SIG-M5 treated with dmso at 0.1 percent for 504 hours (cell line): ENCODE data around the gene HEATR1.

Source experiments
- DNase-seq: peaks from one replicate; lab custom pipeline; 2025; ENCODE audit not compliant: unreplicated experiment; lab: John Stamatoyannopoulos, UW

HEATR1 gene

GRCh38 chr1:236540813-236541465 lies 63.4 kb downstream of the HEATR1 start:
- no peak for DNase-seq

DNA sequence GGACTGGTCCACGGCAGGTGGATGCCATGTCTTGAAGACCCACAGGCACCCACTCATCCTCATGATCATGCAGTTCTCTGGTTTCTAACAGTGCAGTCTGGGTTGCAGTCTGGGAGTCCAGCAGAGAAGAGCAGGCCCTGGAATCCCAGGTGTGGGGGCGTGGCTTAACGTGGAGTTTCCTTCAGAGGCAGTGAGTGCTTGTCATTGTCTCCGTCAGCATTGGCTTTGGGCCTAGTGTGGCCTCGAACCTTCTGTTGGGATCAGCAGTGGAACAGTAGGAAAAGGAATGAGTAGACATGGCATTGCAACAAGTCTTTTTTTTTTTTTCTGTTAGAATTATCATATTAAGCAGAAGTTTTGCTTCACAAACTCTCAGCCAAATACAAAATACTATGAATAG lies 67.8 kb downstream of the HEATR1 start:
- DNase-seq = no peak

- no peak for DNase-seq
These were observed 68.6 kb downstream of the HEATR1 start for GRCh38 chr1:236535662-236536161.

DNA sequence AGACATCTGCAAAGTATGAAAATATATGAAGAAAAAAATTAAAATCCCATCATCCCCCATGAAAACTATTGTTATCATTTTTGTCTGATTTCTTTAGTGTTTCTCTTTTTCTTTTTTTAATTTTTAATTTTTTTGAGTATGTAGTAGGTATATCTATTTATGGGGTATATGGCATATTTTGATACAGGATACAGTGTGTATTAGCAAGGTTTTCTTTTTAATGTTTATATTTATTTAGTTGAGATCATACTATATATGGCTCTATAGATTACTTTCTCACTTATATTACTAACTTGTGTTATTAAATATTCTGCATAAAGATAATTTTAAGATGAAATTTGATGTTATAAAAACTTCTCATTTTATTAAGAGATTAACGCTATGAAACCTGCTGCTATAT lies 69.1 kb downstream of the HEATR1 start:
- DNase-seq = no peak

DNA sequence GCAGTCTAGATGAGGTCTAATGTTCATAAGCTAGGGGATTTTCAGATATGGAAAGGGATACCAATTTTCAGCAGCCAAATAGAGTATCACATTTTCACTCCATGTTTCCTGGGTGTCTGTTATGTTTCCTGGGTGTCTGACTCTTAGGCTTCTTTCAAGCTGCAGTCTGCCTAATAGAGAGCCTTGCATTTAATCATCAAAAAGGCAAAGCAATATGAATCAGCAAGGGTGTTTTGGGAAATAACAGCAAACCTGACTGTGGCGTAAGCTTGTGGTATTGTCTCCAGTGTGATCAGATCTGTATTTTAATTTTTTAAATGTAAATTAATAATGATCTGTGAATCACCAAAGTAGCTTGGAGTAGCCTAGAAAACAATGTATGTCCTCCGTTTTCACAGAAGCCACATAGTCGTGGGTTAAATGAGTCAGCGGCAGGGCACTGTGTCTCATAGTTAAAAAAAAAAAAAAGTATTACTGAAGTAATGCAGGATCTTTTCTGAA lies 70.1 kb downstream of the HEATR1 start:
- no peak for DNase-seq

- no peak for DNase-seq
These were observed 71.5 kb downstream of the HEATR1 start for GRCh38 chr1:236532850-236533249.

DNA sequence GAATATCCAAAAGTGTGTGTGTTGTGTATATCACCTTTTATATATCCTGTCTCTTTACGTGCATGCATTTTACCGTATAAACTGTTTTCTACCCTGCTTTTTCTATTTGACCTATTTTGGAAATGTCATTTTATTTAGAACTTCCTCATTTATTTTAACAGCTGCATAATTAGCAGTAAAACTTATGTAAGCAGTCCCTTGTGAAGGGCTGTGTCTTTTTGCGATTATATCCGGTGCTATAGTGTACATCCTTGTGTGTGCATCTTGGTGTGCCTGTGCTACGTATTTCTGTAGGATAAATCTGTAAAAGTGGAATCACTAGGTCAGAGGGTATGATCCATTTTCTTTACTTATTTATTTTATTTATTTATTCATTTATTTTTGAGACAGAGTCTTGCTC lies 73.4 kb downstream of the HEATR1 start:
- DNase-seq = no peak

DNA sequence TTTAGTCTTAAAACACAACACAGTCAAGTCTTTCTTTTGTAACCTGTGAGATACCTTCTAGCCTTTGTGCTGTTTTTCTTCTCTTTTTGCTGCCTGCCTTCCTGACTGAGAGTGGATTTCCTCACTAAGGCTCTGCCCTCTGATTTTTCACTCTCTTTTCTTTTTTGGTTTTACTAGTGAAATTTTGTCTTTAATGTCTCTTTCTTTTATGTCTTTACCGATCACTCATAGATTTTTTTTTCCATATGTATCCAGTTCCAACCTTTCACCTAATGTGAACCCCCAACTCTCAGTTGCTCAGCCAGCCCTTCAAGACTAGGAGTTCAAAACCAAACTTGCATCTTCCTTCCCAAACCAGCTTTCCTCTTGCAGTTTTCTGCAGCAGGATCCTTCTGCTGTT lies 74.0 kb downstream of the HEATR1 start:
- DNase-seq = no peak

- no peak for DNase-seq
These were observed 78.2 kb downstream of the HEATR1 start for GRCh38 chr1:236526079-236526478.

DNA sequence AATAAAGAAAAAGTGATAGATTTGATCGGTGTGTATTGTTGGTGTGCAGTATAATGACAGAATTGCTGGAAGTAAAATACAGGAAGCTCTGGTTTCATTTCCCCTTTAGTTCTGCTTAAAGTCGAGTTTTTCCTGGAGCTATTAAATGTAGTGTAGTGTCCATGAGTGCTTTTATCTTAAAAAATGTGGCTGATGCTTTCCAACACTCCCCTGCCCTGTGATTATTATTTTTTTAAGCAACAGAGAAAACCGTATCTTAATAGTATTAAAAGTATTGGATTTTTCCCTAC lies 79.5 kb downstream of the HEATR1 start:
- peak; percentile 87 for DNase-seq

DNA sequence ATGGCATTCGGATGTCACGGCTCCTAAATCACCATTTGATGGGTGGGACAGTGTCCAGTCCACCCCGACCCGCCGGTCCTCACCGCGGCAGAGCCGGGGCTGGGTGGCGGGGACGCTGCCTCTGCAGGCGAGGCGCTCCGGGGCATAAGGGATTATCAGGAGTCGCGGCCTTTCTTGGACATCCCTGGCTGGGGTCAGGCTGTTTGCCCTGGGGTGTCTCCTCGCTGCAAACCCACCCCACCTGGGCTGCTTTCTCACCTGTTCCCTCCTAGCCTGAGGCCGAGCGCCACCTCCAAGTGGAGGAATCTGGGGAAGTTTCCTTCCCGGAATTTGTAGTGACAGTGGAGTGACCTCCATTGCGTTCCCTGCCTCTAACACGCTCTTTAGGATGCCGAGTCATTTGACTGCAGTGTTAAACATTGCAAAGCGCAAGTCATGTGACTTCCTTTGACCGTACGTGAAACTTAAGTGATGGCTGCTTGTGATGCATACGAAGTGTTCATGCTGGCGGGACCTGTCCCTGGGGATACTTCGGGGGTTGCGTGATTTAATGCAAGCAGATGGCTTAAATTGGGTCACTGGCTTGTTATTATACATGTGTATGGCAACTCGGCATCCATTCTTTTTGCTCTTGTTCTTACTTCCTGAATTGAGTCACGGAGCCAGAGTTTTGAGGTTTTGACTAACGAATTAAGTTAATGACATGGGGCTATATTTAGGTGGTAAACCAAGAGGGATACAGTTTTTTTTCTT lies 80.0 kb downstream of the HEATR1 start:
- DNase-seq = peak; percentile 87

DNA sequence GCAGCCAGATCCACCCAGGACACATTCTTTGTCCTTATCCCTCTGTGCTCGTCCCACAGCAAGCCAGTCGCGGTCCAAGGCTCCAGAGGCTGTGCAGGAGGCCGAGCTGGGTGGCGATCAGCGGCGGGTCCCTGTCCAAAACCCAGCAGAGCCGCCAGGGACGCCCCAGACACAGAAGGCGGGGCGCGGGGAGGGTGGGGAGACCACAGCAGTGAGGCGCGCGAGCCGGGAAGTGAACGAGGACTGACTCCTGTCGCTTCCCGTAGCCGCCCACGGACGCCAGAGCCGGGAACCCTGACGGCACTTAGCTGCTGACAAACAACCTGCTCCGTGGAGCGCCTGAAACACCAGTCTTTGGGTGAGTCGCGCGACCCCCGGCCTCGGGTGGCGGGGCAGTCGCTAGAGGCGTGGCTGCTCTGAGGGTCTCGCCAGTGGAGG lies 80.6 kb downstream of the HEATR1 start, which contains the start of gene LGALS8:
Gene LGALS8 (plus strand): TSS at position 279 of the 438 bp plus-strand sequence. CDS start 2,089 bp downstream, outside the sequence.
- DNase-seq = peak; percentile 85

DNA sequence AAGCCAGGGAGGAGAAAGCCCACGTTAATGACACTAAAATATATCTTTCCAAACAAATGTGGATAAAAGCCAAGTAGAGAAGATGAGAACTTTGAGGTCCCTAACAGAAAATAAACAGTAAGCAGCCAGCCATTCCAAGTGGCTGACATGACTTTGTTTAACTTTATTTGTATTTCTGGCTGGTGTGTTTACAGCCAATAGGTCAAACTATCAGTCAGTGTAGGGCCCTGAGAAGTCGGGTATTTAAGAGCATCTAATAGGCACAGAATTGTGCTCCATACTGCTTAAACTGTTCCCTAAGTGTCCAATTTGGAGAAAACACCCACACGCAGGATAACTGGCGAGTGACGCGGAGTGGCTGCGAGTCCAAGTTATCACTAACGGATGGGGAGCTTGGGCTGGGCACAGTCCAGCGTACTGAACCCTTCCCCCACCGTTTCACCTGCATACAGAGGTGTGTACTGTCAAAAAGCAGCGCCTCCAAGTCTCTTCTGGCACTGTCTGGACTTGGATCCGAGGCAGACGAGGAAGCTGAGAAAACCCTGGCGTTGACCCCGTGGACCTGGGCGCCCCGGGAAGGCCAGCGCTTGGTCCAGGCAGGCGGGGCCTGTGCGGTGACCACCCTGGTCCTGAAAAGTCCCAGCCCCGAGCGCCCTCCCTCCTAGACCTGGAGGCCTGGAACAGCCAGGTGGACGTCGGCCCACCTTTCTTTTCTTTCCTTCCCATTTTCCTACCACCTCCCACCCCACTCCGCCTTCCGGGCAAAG lies 81.2 kb downstream of the HEATR1 start:
- no peak for DNase-seq

DNA sequence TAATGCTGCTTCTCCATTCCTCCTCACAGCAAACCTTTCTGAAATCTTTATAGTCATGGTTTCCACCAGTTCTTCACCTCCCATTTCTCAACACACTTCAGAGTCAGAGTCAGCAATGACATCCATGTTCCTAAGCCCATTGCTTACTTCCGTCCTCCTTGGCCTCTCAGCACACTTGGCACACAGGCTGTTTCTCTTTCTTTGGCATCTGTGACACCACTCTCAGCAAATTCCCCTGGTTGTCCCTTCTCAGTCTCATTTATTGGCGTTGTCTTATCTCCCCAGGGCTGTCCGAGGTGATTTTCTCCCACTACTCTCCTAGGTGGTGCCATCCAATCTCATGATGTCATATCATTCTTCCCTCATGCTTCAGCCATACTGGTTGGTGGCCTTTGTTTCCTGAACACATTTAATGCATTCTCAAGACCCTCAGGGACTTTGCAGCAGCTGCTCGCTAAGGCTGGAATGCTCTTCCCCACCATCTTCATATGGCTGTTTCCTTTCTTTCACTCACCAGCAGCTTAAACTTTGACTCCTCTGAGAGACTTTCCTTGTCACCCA lies 83.8 kb downstream of the HEATR1 start:
- DNase-seq = no peak

- DNase-seq = no peak
These were observed 86.0 kb downstream of the HEATR1 start for GRCh38 chr1:236518322-236518721.

GRCh38 chr1:236516929-236517704 lies 87.2 kb downstream of the HEATR1 start:
- DNase-seq = peak; percentile 23

DNA sequence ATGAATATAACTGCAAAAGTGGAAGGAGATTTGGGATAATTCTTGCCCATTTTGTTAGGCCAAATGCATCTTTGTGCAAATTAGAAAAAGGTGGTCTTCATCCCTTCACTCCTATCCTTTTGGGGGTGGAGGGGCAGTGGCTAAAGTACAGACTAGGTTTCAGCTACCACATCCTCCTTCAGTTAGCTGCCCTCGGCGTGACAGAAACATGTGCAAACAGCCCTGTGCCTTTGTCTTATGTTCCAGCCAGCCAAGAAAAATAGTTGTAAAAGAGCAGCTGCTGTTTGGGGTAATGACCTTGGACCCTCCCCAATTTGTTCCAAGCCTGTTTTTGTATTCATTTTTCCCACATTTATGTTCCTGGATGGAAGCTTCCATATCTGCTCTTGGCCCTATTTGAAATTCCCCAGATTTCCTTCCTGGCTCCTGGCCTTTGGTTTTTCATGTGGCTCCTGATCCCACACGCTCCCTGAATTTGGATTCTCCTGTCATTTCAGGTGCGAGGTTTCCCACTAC lies 88.8 kb downstream of the HEATR1 start:
- no peak for DNase-seq

- DNase-seq = no peak
These were observed 89.4 kb downstream of the HEATR1 start for GRCh38 chr1:236514703-236515442.

DNA sequence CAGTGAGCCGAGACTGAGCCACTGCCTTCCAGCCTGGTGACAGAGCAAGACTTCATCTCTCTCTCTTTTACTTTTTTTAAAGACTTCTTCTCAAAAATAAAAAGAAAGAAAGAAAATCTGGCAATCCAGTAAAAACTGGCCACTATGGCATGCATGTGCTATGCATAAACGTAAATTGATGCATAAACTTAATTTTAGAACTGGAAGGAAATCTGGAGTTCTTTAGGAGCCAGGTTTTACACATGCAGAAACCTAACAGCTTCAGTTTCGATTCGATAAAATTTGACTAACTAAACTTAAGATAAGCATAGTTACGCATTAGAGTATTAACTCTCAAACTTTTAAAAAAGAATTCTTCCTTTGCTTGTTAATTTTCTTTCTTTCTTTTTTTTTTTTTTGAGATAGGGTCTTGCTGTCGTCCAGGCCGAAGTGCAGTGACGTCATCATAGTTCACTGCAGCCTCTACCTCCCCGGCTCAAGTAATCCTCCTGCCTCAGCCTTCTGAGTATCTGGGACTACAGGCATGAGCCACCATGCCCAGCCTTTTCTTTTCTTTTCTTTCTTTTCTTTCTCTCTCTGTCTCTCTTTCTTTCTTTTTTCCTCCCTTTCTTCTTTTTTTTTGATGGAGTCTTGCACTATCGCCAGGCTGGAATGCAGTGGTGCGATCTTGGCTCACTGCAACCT lies 92.4 kb downstream of the HEATR1 start:
- no peak for DNase-seq
